CD4-positive, alpha-beta T cell (primary cell): Measurements from ENCODE around the gene DNAJC2. TPM values are rescaled to one million over a fixed set of nuclear protein-coding genes. Genes with fewer than 3 reads are reported as not detected.

Experiments used
- ATAC-seq: fragments of 200-7000 bp; cut with Tn5 transposase; one replicate; pipeline ENCODE4 v1.10.0; 2022; ENCODE audit warnings: mild to moderate bottlenecking; ENCODE audit not compliant: poor library complexity
- CTCF ChIA-PET: fragments of 350-600 bp; sonication (Branson Sonifier 250); formaldehyde crosslinking; loops from one replicate; lab custom pipeline; 2021; ENCODE audit warnings: antibody characterized with exemption, inconsistent platforms; lab: Charles Lee
- POLR2A ChIA-PET: fragments of 350-600 bp; sonication (Branson Sonifier 250); formaldehyde crosslinking; loops from one replicate; lab custom pipeline; 2021; ENCODE audit warnings: antibody characterized with exemption, inconsistent platforms; lab: Charles Lee
- DNase-seq, 14 experiments: peaks; one replicate each; pipeline ENCODE4 v3.0.0-alpha.2; 2013 to 2020; ENCODE audit warnings: mixed read lengths in 2 of 14
- H3K27ac ChIP-seq, 2 donors: one replicate each; pipeline versions ENCODE4 v1.5.1 to v1.7.0; 2013; ENCODE audit warnings: low read length in 2 of 2, low read depth in 1 of 2, mild to moderate bottlenecking in 1 of 2
- H3K27me3 ChIP-seq, 2 experiments: 1 replicate in 1 of 2; 2 replicates in 1 of 2; pipeline versions ENCODE4 v1.6.1 to v1.7.0; 2013; ENCODE audit warnings: low read length in 2 of 2, control low read depth in 1 of 2, mild to moderate bottlenecking in 1 of 2, moderate library complexity in 1 of 2; ENCODE audit not compliant: insufficient read depth in 2 of 2, control insufficient read depth in 1 of 2
- H3K36me3 ChIP-seq: one replicate; pipeline ENCODE4 v1.6.1; 2013; ENCODE audit warnings: low read length, control low read depth; ENCODE audit not compliant: insufficient read depth
- H3K4me1 ChIP-seq: one replicate; pipeline ENCODE4 v1.6.1; 2013; ENCODE audit warnings: low read length, control low read depth; ENCODE audit not compliant: insufficient read depth
- H3K4me3 ChIP-seq: one replicate; pipeline ENCODE4 v1.5.1; 2013; ENCODE audit warnings: mild to moderate bottlenecking, low read length, moderate library complexity
- H3K9me3 ChIP-seq, 2 experiments: 1 replicate in 1 of 2; 2 replicates in 1 of 2; pipeline versions ENCODE4 v1.6.1 to v1.7.0; 2013; ENCODE audit warnings: low read length in 2 of 2, mild to moderate bottlenecking in 2 of 2, control low read depth in 1 of 2, moderate library complexity in 1 of 2; ENCODE audit not compliant: control insufficient read depth in 1 of 2, insufficient read depth in 1 of 2
- H3K27ac Mint-ChIP-seq: one replicate; pipeline ENCODE4 v1.8.0; 2020; ENCODE audit warnings: mixed read lengths
- H3K27me3 Mint-ChIP-seq: one replicate; pipeline ENCODE4 v1.8.0; 2021; ENCODE audit warnings: mixed read lengths
- H3K36me3 Mint-ChIP-seq: one replicate; pipeline ENCODE4 v1.8.0; 2021; ENCODE audit warnings: low read depth, mixed read lengths
- H3K4me1 Mint-ChIP-seq: one replicate; pipeline ENCODE4 v1.8.0; 2021; ENCODE audit warnings: low read depth, mixed read lengths
- H3K4me3 Mint-ChIP-seq: one replicate; pipeline ENCODE4 v1.8.0; 2020; ENCODE audit warnings: mild to moderate bottlenecking, mixed read lengths
- H3K9me3 Mint-ChIP-seq: one replicate; pipeline ENCODE4 v1.8.0; 2020; ENCODE audit warnings: mixed read lengths
- intact Hi-C, 2 experiments: fragments of 100-400 bp; cut with DNase I in 1 of 2; cut with micrococcal nuclease in 1 of 2; formaldehyde crosslinking; loops; one replicate each; pipeline versions ENCODE4 v1.15.1 to v1.9.0; 2023 to 2025; cut with DNase I, micrococcal nuclease
- total RNA-seq, 174 experiments: library from RNA in 2 of 174; stranded (reverse) in 2 of 174; gene quantifications; one replicate each; pipeline ENCODE4 v1.2.3 and lab custom pipeline; 2021 to 2026
- TF ChIP-seq, protein P1 (sequence below): fragments of 200-600 bp; IDR thresholded peaks from one replicate; pipeline ENCODE4 v1.8.0; 2022; ENCODE audit warnings: antibody characterized with exemption, mild to moderate bottlenecking

Gene DNAJC2
- total RNA-seq, 2 experiments from 2014 or later = 72.0 to 77.4 TPM

DNA sequence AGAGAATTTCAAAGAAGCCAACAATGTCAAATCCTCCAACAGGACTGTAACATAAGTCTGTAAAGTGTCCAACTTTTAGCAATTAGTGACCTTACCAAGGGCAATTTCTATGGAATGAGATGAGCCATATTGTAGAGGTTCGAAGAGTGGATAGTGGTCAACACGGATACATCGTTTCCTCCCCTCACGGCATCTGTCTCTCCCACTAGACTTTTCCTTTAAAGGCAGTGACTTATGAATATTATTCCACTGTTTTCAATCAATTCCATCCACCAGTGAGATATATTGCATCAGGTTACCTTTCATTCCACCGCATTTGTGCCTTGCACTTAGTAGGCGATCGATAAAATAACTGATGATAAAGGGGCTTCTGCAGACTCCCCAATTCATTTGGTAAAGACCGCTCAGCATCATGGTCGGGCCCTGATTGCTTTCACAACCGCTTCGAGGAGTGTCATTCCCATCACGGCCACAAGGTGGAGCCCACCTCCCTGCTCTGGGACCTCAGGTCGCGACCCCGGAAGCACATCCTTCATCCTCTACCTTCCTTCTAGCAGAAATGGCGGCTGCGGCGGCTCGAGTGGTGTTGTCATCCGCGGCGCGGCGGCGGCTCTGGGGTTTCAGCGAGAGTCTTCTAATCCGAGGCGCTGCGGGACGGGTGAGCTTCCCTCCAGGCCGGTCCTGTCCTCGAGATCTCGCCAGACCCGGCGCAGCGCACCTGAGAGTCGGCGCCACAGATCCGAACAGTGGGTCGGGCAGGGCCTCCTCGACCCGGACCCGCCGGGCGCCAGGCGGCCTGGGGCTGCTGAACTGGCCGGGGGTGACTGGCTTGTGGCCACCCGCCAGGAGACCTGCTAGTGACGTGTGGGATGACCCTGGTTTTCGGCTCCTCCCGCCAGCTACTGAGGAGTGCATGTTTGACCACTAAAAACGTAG lies 47.4 kb downstream of the DNAJC2 start, which contains the start of gene PMPCB:
Gene PMPCB, plus strand, starts transcription at position 535 of the 936 bp plus-strand sequence. Its CDS starts 25 bp downstream, at position 560.
- Histone ChIP-seq H3K4me1 (peaks cover 20% of the 10 kb centered on the region), H3K4me3 (peak within 1 kb of the TSS; percentile 80), H3K9me3 (no peaks in the 10 kb centered on the region), H3K27me3 (no peaks in the 10 kb centered on the region), H3K27ac (peak within 1 kb of the TSS; percentile 80 to 87), H3K36me3 (peaks cover 28% of the 10 kb centered on the region)
- Mint-ChIP-seq H3K4me3 (peak within 1 kb of the TSS; percentile 94), H3K36me3 (peaks cover 42% of the 10 kb centered on the region), H3K27ac (peak within 1 kb of the TSS; percentile 85), H3K4me1 (peaks cover 42% of the 10 kb centered on the region), H3K9me3 (no peaks in the 10 kb centered on the region), H3K27me3 (no peaks in the 10 kb centered on the region)
- ATAC-seq (peak; percentile 99), DNase-seq (peak; percentile 93 to 98 (median 96))
- CTCF ChIA-PET = interaction anchor here (0.5 to 1.2 kb wide), 3 partner anchors 14 to 50 kb away, joined by 3 to 4 read pairs (median 3); partner anchors contain the start of gene PSMC2
- intact Hi-C loops = loop anchor here (1.0 to 10.0 kb wide), 10 partner anchors 17 to 1620 kb away; partner anchors contain the start of genes FBXL13 (in 1 of the 2), ORC5 (in 1 of the 2) and PSMC2 (in 1 of the 2)
- TF ChIP-seq, protein P1, sequence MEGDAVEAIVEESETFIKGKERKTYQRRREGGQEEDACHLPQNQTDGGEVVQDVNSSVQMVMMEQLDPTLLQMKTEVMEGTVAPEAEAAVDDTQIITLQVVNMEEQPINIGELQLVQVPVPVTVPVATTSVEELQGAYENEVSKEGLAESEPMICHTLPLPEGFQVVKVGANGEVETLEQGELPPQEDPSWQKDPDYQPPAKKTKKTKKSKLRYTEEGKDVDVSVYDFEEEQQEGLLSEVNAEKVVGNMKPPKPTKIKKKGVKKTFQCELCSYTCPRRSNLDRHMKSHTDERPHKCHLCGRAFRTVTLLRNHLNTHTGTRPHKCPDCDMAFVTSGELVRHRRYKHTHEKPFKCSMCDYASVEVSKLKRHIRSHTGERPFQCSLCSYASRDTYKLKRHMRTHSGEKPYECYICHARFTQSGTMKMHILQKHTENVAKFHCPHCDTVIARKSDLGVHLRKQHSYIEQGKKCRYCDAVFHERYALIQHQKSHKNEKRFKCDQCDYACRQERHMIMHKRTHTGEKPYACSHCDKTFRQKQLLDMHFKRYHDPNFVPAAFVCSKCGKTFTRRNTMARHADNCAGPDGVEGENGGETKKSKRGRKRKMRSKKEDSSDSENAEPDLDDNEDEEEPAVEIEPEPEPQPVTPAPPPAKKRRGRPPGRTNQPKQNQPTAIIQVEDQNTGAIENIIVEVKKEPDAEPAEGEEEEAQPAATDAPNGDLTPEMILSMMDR = peak; percentile 88
- POLR2A ChIA-PET = interaction anchor here (0.6 to 1.6 kb wide), 5 partner anchors 11 to 51 kb away, joined by 3 to 6 read pairs (median 3); partner anchors contain the start of genes DNAJC2 and PSMC2

DNA sequence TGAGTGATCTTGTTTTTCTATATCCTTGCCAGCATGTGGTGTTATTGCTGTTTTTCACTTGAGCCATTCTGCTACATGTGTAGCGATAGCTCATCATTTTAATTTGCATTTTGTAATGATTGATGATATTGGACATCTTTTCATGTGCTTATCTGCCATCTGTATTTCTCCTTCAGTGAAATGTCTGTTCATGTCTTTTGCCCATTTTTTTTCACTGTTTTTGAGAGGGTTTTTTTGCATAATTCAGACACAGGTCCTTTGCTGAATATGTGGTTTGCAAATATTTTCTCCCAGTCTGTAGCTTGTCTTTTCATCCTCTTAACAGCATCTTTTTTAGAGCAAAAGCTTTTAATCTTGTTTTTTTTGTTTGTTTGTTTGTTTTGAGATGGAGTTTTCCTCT lies 51.0 kb downstream of the DNAJC2 start:
- peaks cover 9% of the 10 kb centered on the region for H3K36me3 Mint-ChIP-seq
- ChIA-PET CTCF (no interaction called here), POLR2A (interaction anchor here (0.6 kb wide), 1 partner anchor 49 kb away, joined by 4 read pairs; no protein-coding TSS in a partner anchor)
- ATAC-seq (no peak), DNase-seq (no peak)
- intact Hi-C loops = loop anchor here (10.0 kb wide), 3 partner anchors 871 to 1551 kb away; partner anchors contain the start of gene ORC5 (in 1 of the 2)
- H3K4me1 ChIP-seq = peaks cover 16% of the 10 kb centered on the region
- peaks cover 8% of the 10 kb centered on the region for H3K27me3 Mint-ChIP-seq
- H3K27ac Mint-ChIP-seq = no peak overlapping the region
- H3K27me3 ChIP-seq = peaks cover 0 to 3% of the 10 kb centered on the region in 2 experiments
- H3K36me3 ChIP-seq = no peaks in the 10 kb centered on the region
- H3K4me3 Mint-ChIP-seq = no peak overlapping the region
- peaks cover 27% of the 10 kb centered on the region for H3K4me1 Mint-ChIP-seq
- TF ChIP-seq, protein P1 = no peak
- H3K4me3 ChIP-seq = no peak overlapping the region
- H3K27ac ChIP-seq = no peak overlapping the region
- H3K9me3 Mint-ChIP-seq = no peaks in the 10 kb centered on the region
- H3K9me3 ChIP-seq = no peaks in the 10 kb centered on the region

DNA sequence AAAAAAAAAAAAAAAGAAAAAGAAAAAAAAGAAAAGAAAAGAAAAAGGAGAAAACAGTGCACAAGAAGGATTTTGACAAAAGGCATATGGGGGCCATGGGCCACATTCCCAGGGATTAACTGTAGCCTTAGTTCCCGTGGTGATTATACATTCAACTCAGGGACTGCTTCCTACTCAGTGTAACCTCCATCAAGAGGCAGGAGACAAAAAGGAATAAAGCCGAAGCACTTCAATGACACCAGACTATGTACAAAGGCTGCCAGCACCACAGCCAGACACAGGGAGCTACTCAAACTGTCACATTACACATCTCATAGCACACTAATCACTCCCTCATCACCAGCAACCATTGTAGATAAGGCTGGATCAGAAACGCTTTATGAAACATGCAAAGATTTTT lies 52.4 kb downstream of the DNAJC2 start:
- TF ChIP-seq, protein P1 = no peak
- H3K4me3 ChIP-seq = no peak overlapping the region
- Mint-ChIP-seq H3K27ac (no peak overlapping the region), H3K36me3 (no peaks in the 10 kb centered on the region), H3K4me3 (no peak overlapping the region), H3K27me3 (peaks cover 8% of the 10 kb centered on the region), H3K4me1 (peaks cover 15% of the 10 kb centered on the region), H3K9me3 (no peaks in the 10 kb centered on the region)
- ChIA-PET POLR2A (no interaction called here), CTCF (no interaction called here)
- intact Hi-C loops = loop anchor here (10.0 kb wide), 3 partner anchors 873 to 1553 kb away; partner anchors contain the start of gene ORC5 (in 1 of the 2)
- H3K36me3 ChIP-seq = no peaks in the 10 kb centered on the region
- H3K27me3 ChIP-seq = peaks cover 0 to 3% of the 10 kb centered on the region in 2 experiments
- H3K4me1 ChIP-seq = peaks cover 5% of the 10 kb centered on the region
- ATAC-seq = no peak
- H3K27ac ChIP-seq = no peak overlapping the region
- no peak for DNase-seq
- no peaks in the 10 kb centered on the region for H3K9me3 ChIP-seq
